Measurements from ENCODE around the gene ANKRD28. TPM values are rescaled to one million over a fixed set of nuclear protein-coding genes. Genes with fewer than 3 reads are reported as not detected.

The ANKRD28 gene
- total RNA-seq, 1 experiment from 2014 or later, result 82.6 TPM

DNA sequence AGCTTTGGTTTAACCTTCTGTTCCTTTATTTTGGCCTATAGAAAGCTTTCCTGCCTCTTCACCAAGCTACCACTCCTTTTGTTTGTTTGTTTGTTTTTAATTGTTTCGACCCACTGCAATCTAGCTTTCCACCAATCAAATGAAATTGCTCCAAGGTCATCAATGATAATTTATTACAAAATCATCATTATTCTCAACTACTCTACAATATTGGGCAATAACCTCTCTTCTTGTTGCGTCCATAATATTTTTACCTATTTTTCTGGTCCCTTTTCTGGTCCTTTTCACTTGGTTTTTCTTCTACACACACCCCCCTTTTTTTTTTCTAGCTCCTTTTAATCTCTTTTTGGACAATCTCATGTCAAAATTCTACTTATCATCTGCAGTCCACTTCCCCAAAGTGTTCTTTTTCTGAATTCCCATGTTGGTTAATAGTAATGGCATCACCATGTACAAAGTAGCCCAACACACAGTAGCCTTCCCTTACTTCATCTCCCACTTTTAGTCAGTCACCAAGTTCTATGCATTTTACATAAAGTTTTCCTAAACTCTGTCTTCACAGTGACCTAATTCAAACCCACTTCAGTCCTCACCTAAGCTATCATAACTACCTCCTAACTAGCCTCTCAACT, 11.0 kb upstream of the ANKRD28 start:
- DNase-seq, result no peak
- POLR2A ChIA-PET (ENCODE audit: unreplicated experiment), result interaction anchor here (0.6 kb wide), 1 partner anchor 296 kb away, joined by 3 read pairs; no protein-coding TSS in a partner anchor

GRCh38 chr3:15805756-15806266, 8.0 kb upstream of the ANKRD28 start:
- no TSS peak for BruUV-seq (replicated peaks)
- intact Hi-C loops (cut with micrococcal nuclease; ENCODE audit: unreplicated experiment), result no loop called here
- no peak for TF ChIP-seq CTCF (conservative IDR thresholded peaks at IDR 0.05)
- no peak for TF ChIP-seq EZH2 (IDR thresholded peaks at IDR 0.05; ENCODE audit: low read depth)
- Histone ChIP-seq H4K20me1 (ENCODE audit: insufficient read depth) (no peaks in the 10 kb centered on the region), H3K4me3 (no peak overlapping the region), H3K27me3 (ENCODE audit: insufficient read depth, low read depth) (no peaks in the 10 kb centered on the region), H3K36me3 (ENCODE audit: low read depth) (0 out of 2 replicates have a peak, but pooled peaks cover 7% of the 10 kb centered on the region), H3K9me2 (ENCODE audit: insufficient read depth) (peaks cover 10% of the 10 kb centered on the region; the same call in 1 of the 2 replicates), H3K79me2 (ENCODE audit: low read depth) (peaks cover 76% of the 10 kb centered on the region), H3K4me2 (no peak overlapping the region), H3K27ac (no peak overlapping the region), H3K4me1 (replicated peaks; ENCODE audit: insufficient read depth) (peaks cover 5% of the 10 kb centered on the region; the same call in 1 of the 2 replicates), H3K9me3 (ENCODE audit: insufficient read depth, low read depth) (no peaks in the 10 kb centered on the region; the same call in 1 of the 2 replicates), H3F3A (ENCODE audit: insufficient read depth, low read depth) (peaks cover 9% of the 10 kb centered on the region), H2AFZ (no peak overlapping the region)
- ChIA-PET CTCF (interaction anchor here (0.5 to 0.7 kb wide), 3 partner anchors 9 to 687 kb away, joined by 3 to 9 read pairs (median 4); no protein-coding TSS in a partner anchor), POLR2A (ENCODE audit: unreplicated experiment) (interaction anchor here (0.7 kb wide), 1 partner anchor 8 kb away, joined by 5 read pairs; the partner anchor contains the start of gene ANKRD28)
- peak in 1 of 2 experiments; percentile 45 for DNase-seq

More for the DNA sequence above, 11.0 kb upstream of the ANKRD28 start:
- Histone ChIP-seq H3K4me1 (replicated peaks; ENCODE audit: insufficient read depth) (no peaks in the 10 kb centered on the region), H3F3A (ENCODE audit: insufficient read depth, low read depth) (peaks cover 9% of the 10 kb centered on the region; the same call in 1 of the 2 replicates), H3K36me3 (ENCODE audit: low read depth) (0 out of 2 replicates have a peak, but pooled peaks cover 7% of the 10 kb centered on the region), H3K27ac (no peak overlapping the region), H4K20me1 (ENCODE audit: insufficient read depth) (no peaks in the 10 kb centered on the region; the same call in 1 of the 2 replicates), H3K4me3 (no peak overlapping the region), H3K27me3 (ENCODE audit: insufficient read depth, low read depth) (no peaks in the 10 kb centered on the region), H3K9me3 (ENCODE audit: insufficient read depth, low read depth) (no peaks in the 10 kb centered on the region; the same call in 1 of the 2 replicates), H2AFZ (no peak overlapping the region), H3K9me2 (ENCODE audit: insufficient read depth) (peaks cover 10% of the 10 kb centered on the region; the same call in 1 of the 2 replicates), H3K4me2 (no peak overlapping the region), H3K79me2 (ENCODE audit: low read depth) (peaks cover 71% of the 10 kb centered on the region)
- no TSS peak for BruUV-seq (replicated peaks)
- CTCF ChIA-PET, result no interaction called here
- TF ChIP-seq EZH2 (IDR thresholded peaks at IDR 0.05; ENCODE audit: low read depth) (no peak), CTCF (conservative IDR thresholded peaks at IDR 0.05) (no peak)
- intact Hi-C loops (cut with micrococcal nuclease; ENCODE audit: unreplicated experiment), result no loop called here

- peaks cover 10% of the 10 kb centered on the region; the same call in 1 of the 2 replicates for H3K9me2 ChIP-seq (ENCODE audit: insufficient read depth)
- ChIA-PET POLR2A (ENCODE audit: unreplicated experiment) (no interaction called here), CTCF (no interaction called here)
- no peaks in the 10 kb centered on the region for H3K27me3 ChIP-seq (ENCODE audit: insufficient read depth, low read depth)
- H2AFZ ChIP-seq, result no peak overlapping the region
- 0 out of 2 replicates have a peak, but pooled peaks cover 5% of the 10 kb centered on the region for H3K36me3 ChIP-seq (ENCODE audit: low read depth)
- intact Hi-C loops (cut with micrococcal nuclease; ENCODE audit: unreplicated experiment), result no loop called here
- H4K20me1 ChIP-seq (ENCODE audit: insufficient read depth), result no peaks in the 10 kb centered on the region
- peaks cover 78% of the 10 kb centered on the region for H3K79me2 ChIP-seq (ENCODE audit: low read depth)
- peaks cover 9% of the 10 kb centered on the region for H3F3A ChIP-seq (ENCODE audit: insufficient read depth, low read depth)
- H3K4me2 ChIP-seq, result no peak overlapping the region
- H3K4me1 ChIP-seq (replicated peaks; ENCODE audit: insufficient read depth), result peaks cover 17% of the 10 kb centered on the region
- TF ChIP-seq EZH2 (IDR thresholded peaks at IDR 0.05; ENCODE audit: low read depth) (no peak), CTCF (conservative IDR thresholded peaks at IDR 0.05) (no peak)
- H3K4me3 ChIP-seq, result no peak overlapping the region
- H3K27ac ChIP-seq, result no peak overlapping the region
- BruUV-seq (replicated peaks), result no TSS peak
- H3K9me3 ChIP-seq (ENCODE audit: insufficient read depth, low read depth), result no peaks in the 10 kb centered on the region; the same call in 1 of the 2 replicates
- DNase-seq, result no peak
Observed at GRCh38 chr3:15804553-15805095, 6.8 kb upstream of the ANKRD28 start.
